Pons (tissue), 1 donor: ENCODE data around the gene SCLT1.
"Not testable (repeated sequence)": the region's sequence is repeated elsewhere in the genome, so short reads cannot be mapped to it uniquely, and the experiment has no call there.

Experiments
- DNase-seq: peaks from one replicate; pipeline ENCODE4 v3.0.0-alpha.2; 2016; ENCODE audit warnings: low spot score

SCLT1 gene

GRCh38 chr4:129077326-129077725 is 16.0 kb downstream of the SCLT1 start:
- no peak for DNase-seq

DNA sequence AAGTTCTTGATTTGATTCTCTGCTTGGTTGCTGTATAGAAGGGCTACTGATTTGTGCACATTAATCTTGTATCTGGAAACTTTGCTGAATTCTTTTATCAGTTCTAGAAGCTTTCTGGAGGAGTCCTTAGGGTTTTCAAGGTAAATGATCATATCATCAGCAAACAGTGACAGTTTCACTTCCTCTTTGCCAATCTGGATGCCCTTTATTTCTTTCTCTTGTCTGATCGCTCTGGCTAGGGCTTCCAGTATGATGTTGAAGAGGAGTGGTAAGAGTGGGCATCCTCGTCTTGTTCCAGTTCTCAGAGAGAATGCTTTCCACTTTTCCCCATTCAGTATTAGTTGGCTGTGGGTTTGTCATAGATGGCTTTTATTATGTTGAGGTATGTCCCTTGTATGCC is 23.8 kb downstream of the SCLT1 start:
- not testable (repeated sequence) for DNase-seq

DNA sequence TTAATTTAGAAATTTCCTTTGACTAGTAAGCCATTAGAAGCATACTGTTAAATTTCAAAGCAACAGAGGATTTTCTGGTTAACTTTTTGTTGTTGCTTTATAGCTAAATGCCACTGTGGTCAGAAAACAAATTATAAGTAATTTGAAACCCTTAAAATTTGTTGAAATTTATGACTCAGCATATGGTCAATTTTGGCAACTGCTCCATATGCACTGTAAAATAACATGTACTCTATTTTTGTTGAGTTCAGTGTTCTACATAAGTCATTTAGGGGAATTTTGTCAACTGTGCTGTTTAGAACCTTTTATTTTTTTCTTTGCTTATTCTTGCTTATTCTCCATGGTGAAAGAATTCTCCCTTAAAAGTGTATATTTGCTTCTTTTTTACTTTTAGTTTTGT is 28.6 kb downstream of the SCLT1 start:
- DNase-seq = no peak

- DNase-seq = no peak
Observed at GRCh38 chr4:129063640-129064039, 29.7 kb downstream of the SCLT1 start.

DNA sequence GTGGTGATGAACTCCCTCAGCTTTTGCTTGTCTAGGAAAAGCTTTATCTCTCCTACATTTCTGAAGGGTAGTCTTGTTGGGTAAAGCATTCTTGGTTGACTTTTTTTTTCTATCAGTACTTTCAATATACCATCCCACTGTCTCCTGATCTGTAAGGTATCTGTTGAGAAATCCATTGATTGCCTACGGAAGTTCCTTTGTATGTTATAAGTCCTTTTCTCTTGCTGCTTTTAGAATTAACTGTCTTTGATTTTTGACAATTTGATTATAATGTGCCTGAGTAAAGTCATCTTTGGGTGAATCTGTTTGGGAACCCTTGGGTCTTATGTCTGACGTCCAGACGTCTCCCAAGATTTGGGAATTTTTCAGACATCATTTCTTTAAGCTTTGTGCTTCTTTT is 30.8 kb downstream of the SCLT1 start:
- no peak for DNase-seq

DNA sequence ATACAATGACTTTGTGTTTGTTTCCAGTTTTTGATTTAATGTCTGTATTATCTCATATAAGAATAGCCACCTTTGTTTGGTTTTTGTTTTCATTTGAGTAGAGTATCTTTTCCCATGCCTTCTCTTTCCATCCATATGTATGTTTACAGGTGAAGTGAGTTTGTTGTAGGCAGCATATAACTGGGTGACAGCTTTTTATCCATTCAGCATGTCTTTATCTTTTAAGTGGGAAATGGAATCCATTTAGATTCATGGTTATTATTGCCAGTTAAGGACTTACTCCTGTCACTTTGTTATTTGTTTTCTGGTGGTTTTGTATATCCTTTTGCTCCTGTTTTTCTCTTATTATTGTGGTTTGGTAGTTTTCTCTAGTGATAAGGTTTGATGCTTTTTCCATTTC is 34.3 kb downstream of the SCLT1 start:
- DNase-seq = no peak

GRCh38 chr4:129046055-129046959 is 47.0 kb downstream of the SCLT1 start:
- no peak for DNase-seq

GRCh38 chr4:129043523-129043922 is 49.8 kb downstream of the SCLT1 start:
- peak; percentile 14 for DNase-seq

GRCh38 chr4:129040471-129040870 is 52.9 kb downstream of the SCLT1 start:
- DNase-seq = no peak

DNA sequence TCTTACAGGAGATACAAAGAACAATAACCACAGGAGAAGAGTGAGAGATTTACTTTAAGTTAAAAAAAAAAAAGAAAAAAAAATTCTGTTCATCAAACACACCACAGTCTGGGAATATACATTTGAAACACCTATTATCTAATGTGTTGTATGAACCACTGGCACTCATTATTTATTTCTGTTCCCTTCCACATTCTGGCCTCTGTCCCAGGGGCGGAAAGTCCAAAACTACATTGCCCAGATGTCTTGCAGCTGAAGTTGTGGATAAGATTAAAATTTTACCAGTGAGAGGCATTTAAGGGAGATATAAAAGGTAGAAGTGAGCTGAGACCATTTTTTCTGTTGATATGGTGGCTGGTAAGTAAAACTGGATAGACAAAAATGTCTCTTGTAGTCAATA is 56.2 kb downstream of the SCLT1 start:
- DNase-seq = no peak

- no peak for DNase-seq
Observed at GRCh38 chr4:129014566-129015509, 78.5 kb downstream of the SCLT1 start.

- no peak for DNase-seq
Observed at GRCh38 chr4:129008096-129008495, 85.2 kb downstream of the SCLT1 start.

DNA sequence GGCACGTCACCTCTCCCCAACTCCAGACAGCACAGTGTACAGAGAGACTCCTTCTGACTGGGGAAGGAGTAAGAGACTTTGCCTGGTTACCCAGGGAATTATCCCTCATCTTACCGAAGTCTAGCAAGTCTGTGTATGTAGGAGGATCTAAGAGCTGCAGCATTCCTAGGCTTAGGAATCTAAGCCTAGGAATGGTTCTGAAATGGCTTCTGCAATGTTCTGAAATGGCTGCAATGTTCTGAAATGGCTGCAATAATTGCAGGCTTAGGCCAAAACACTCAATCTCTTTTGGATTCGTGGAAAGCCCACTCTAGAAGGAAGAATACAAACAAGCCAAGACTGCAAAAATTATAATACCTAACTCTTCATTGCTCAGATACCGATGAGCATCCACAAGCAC is 106.4 kb downstream of the SCLT1 start:
- DNase-seq = no peak

GRCh38 chr4:128986019-128986418 is 107.3 kb downstream of the SCLT1 start:
- no peak for DNase-seq

DNA sequence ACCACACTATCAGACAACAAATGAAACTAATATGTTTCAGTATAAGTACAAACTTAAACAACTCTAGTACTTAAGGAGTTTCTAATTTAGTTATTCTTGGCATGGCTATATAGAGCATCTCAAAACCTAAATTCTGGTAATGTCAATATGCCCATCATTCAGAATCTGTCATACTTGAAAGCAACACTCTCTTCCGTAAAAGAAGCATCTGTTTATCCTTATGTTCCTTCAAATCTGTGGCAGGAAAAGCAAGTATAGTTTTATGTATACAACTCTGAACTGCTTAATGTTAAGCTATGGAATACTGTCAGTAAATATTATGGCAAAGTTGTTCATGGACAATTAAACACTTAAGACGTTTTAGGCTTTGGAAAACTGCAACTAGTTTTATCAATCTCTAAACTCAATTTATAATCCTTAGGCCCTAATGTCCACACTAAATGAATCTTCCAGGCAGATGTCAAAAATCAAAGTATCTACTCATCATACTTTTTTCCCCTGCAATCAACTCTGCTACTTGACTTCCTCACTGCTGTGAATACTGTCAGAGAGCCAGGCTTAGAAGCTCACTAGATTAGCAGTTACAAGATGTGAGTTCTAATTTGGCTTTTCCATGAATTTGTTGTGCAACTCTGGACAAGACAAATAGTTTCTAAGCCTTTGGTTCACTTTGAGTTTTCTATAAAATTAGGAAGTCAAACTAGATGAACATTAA is 109.4 kb downstream of the SCLT1 start:
- no peak for DNase-seq

DNA sequence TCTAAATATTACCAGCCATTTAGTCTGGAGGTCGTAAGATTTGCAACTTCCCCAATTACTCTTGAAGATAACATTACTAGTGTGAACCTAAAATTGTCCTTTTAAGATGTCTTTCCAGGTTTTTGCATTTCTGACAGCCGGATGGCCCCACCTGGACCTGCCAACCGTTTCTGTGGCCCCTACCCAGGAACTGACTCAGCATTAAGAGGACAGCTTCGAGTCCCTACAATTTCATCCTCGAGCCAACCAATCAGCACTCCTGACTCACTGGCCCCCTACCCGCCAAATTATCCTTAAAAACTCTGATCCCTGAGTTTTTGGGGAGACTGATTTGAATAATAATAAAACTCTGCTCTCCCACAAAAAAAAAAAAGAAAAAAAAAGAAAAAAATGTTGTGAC is 112.0 kb downstream of the SCLT1 start:
- DNase-seq = no peak

DNA sequence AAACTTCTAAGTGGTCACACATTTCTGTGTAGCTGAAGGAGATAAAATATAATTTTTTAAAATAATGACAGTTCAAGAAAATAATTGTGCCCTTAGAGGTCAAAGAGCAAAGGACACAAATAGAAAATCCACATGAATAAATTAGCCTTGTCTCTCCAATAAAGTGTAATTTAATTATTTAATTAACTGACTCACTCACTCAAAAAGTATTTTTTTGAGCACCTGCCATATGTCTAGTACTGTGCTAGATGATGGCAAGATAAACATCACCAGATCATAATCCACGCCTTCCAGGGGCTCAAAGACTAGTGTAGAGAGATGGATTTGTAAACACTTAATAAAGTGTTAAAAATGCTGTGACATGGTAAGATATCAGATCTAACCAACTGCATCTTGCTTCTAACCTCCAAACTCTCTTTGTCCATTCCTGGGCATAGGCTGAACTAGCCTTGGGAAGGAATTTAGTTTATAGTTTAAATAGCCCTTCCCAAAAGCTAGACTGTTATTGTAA is 112.5 kb downstream of the SCLT1 start:
- DNase-seq = no peak

DNA sequence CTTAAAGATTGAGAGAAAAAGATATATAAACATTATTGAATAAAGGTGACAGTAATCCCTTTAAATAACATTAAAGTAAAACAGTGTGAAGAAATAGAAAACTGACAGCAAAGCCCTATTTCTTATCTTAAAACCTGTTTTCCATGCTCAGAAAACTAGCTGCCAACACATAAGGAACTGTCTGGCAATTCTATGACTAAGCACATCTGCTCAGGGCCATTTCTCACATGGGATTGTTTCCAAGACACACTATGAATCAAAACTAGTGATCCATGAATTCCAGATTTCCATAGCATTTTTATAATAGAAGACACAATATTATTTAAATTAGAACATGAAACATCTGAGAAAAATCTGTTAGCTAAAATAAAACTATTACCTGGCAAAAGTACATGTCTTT is 113.4 kb downstream of the SCLT1 start:
- peak; percentile 9 for DNase-seq

DNA sequence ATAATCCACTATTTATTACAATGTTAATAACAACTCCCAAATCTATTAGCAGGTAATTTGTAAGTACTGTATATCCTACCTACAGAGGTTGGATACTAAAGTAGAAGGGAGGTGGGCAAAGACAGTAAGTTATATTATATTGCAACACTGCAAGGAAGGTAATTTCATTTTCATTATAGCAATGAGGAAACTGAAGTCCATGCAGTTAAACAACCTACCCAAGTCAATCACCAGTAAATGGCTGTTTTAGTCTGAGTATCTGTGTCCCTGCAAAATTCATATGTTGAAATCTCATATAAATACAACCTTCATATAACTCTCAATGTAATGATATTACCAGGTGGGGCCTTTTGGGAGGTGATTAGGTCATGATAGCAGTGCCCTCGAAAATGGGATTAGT is 114.4 kb downstream of the SCLT1 start:
- no peak for DNase-seq

- peak; percentile 3 for DNase-seq
Observed at GRCh38 chr4:128974136-128974581, 119.2 kb downstream of the SCLT1 start.

GRCh38 chr4:128973384-128973783 is 120.0 kb downstream of the SCLT1 start:
- no peak for DNase-seq

DNA sequence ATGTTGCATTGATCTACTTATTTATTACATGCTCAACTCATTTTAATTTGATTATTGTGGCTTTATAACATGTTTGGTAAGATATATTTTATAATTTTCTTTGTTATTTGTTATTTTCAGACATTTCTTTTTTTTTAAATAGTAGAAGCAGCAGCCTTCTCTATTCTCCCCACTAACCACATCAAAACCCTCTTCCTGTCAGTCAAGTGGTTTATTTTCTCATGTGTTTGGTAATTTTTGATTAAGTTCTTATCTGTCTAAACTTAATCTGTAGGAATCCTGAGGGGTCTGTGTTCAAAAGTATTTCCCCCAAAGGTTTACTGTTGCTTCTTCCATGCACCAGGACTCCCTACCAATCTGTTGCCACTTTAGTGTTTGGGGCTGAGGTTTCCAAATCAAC is 131.9 kb downstream of the SCLT1 start:
- DNase-seq = no peak
